ENCODE results near the gene RSPRY1. TPM values are rescaled to one million over a fixed set of nuclear protein-coding genes. Genes with fewer than 3 reads are reported as not detected.

The RSPRY1 gene
- polyA plus RNA-seq, 2 of the 4 experiments (the other 2 are of a cell fraction) = 32.2 to 50.0 TPM

GRCh38 chr16:57268804-57269800 is 83.0 kb downstream of the RSPRY1 start:
- no peak for TF ChIP-seq POLR2AphosphoS2 (conservative IDR thresholded peaks at IDR 0.05; ENCODE audit: low read length)
- no peak for TF ChIP-seq FOXS1 (CRISPR knock-in tag; IDR thresholded peaks at IDR 0.05)
- TF ChIP-seq RFX5 (IDR thresholded peaks at IDR 0.05) = no peak
- no peak for TF ChIP-seq CTCF (IDR thresholded peaks at IDR 0.05)
- TF ChIP-seq NPAS2 (CRISPR knock-in tag; IDR thresholded peaks at IDR 0.05; ENCODE audit: borderline replicate concordance) = no peak
- TF ChIP-seq ZFP36 (IDR thresholded peaks at IDR 0.05; ENCODE audit: borderline replicate concordance, partially characterized antibody) = no peak
- no peak for TF ChIP-seq HES2 (IDR thresholded peaks at IDR 0.05)
- no peak for TF ChIP-seq FOSB (CRISPR knock-in tag; IDR thresholded peaks at IDR 0.05)
- TF ChIP-seq CEBPB (IDR thresholded peaks at IDR 0.05) = no peak
- no peak for TF ChIP-seq SREBF2 (IDR thresholded peaks at IDR 0.05)
- no peak for TF ChIP-seq TP53 (CRISPR knock-in tag; IDR thresholded peaks at IDR 0.05)
- no peaks in the 10 kb centered on the region for H3K4me1 ChIP-seq
- CTCF ChIA-PET = interaction anchor here (1.0 kb wide), 1 partner anchor 12 kb away, joined by 3 read pairs; no protein-coding TSS in a partner anchor
- DNase-seq (ENCODE audit: low read depth in 1 of 2, low spot score in 1 of 2) (peak in 1 of 2 experiments; percentile 40), ATAC-seq (peak; percentile 19 to 60; a peak in 3 of 6 replicates), FAIRE-seq (no peak)
- 68% methylated on average over 14 of the region's 14 CpGs for WGBS (ENCODE audit: missing lambda C conversion rate)
- H3K9me3 ChIP-seq = no peaks in the 10 kb centered on the region
- H3K4me2 ChIP-seq = no peak overlapping the region
- peak overlapping the region in 1 of 2 experiments; percentile 21; a peak in 1 of 6 replicates for H3K27ac ChIP-seq
- no peak overlapping the region for H3K4me3 ChIP-seq
- POLR2A ChIA-PET = no interaction called here

- TF ChIP-seq FOSB (CRISPR knock-in tag; IDR thresholded peaks at IDR 0.05) (no peak), ZNF302 (CRISPR knock-in tag; IDR thresholded peaks at IDR 0.05) (no peak), RAD21 (conservative IDR thresholded peaks at IDR 0.05 in 1 of 2, IDR thresholded peaks at IDR 0.05 in 1 of 2) (no peak), HOXA7 (CRISPR knock-in tag; IDR thresholded peaks at IDR 0.05) (no peak), BCL3 (IDR thresholded peaks at IDR 0.05) (no peak), EHF (CRISPR knock-in tag; IDR thresholded peaks at IDR 0.05) (no peak), BHLHE40 (IDR thresholded peaks at IDR 0.05; ENCODE audit: low read depth, low read length) (no peak), POLR2AphosphoS2 (conservative IDR thresholded peaks at IDR 0.05; ENCODE audit: low read length) (no peak), CEBPB (IDR thresholded peaks at IDR 0.05) (no peak), HES2 (IDR thresholded peaks at IDR 0.05) (no peak), RCOR1 (IDR thresholded peaks at IDR 0.05; ENCODE audit: low read depth, low read length) (no peak), JUN (IDR thresholded peaks at IDR 0.05) (no peak), FOXS1 (CRISPR knock-in tag; IDR thresholded peaks at IDR 0.05) (no peak), HOXB13 (CRISPR knock-in tag; IDR thresholded peaks at IDR 0.05; ENCODE audit: low read depth) (no peak), CBX8 (IDR thresholded peaks at IDR 0.05) (no peak)
- TF ChIP-seq, protein P1, sequence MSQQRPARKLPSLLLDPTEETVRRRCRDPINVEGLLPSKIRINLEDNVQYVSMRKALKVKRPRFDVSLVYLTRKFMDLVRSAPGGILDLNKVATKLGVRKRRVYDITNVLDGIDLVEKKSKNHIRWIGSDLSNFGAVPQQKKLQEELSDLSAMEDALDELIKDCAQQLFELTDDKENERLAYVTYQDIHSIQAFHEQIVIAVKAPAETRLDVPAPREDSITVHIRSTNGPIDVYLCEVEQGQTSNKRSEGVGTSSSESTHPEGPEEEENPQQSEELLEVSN (IDR thresholded peaks at IDR 0.05; ENCODE audit: borderline replicate concordance, low read depth) = no peak
- no peak for DNase-seq (ENCODE audit: low read depth in 1 of 2, low spot score in 1 of 2)
- FAIRE-seq = no peak
- Histone ChIP-seq H3K4me2 (no peak overlapping the region), H3K27ac (no peak overlapping the region), H3K4me1 (no peaks in the 10 kb centered on the region), H3K4me3 (no peak overlapping the region), H3K9me3 (no peaks in the 10 kb centered on the region)
- POLR2A ChIA-PET = no interaction called here
- CTCF ChIA-PET = no interaction called here
- ATAC-seq = no peak; a peak in 1 of 6 replicates
- 83% methylated on average over 20 of the region's 25 CpGs for WGBS (ENCODE audit: missing lambda C conversion rate)
These were observed 84.3 kb downstream of the RSPRY1 start for GRCh38 chr16:57270221-57271062.
